IMR-90 (cell line): ENCODE results near the gene CDK5RAP2. TPM values are rescaled to one million over a fixed set of nuclear protein-coding genes. Genes with fewer than 3 reads are reported as not detected.

Experiments used
- ATAC-seq: fragments of 200-7000 bp; cut with Tn5 transposase; 2 replicates; pipeline ENCODE4 v1.9.1; 2020; ENCODE audit warnings: low read depth, mild to moderate bottlenecking, moderate library complexity
- BruUV-seq: library from RNA; stranded (reverse); fragments of 400-500 nt; replicated peaks from 2 replicates; lab custom pipeline; 2021; lab: Mats Ljungman, UMichigan
- CTCF ChIA-PET: fragments of 300-600 bp; formaldehyde crosslinking; extraction: SDS; loops from one replicate; lab custom pipeline; 2021; ENCODE audit warnings: antibody characterized with exemption; lab: Yijun Ruan, JAX
- POLR2A ChIA-PET: fragments of 300-600 bp; sonication (Branson Sonifier 250); formaldehyde crosslinking; loops from one replicate; lab custom pipeline; 2022; ENCODE audit warnings: antibody characterized with exemption; ENCODE audit not compliant: unreplicated experiment; lab: Charles Lee
- DNase-seq: peaks from one replicate; pipeline ENCODE4 v3.0.0; 2013
- H2AFZ ChIP-seq: replicated peaks from 2 replicates; pipeline ENCODE3; 2013; ENCODE audit warnings: low read length, mild to moderate bottlenecking; ENCODE audit not compliant: poor library complexity
- H2AK5ac ChIP-seq: 2 replicates; pipeline ENCODE4 v1.6.1; 2013; ENCODE audit warnings: low read depth, low read length, inconsistent platforms
- H2AK9ac ChIP-seq: replicated peaks from 2 replicates; pipeline ENCODE3; 2013; ENCODE audit warnings: mild to moderate bottlenecking, low read depth, low read length, moderate library complexity; ENCODE audit not compliant: poor library complexity
- H2BK120ac ChIP-seq: 2 replicates; pipeline ENCODE4 v1.6.1; 2013; ENCODE audit warnings: low read depth, low read length, inconsistent platforms
- H2BK15ac ChIP-seq: 3 replicates; pipeline ENCODE4 v1.6.1; 2013; ENCODE audit warnings: low read depth, low read length, inconsistent platforms
- H2BK20ac ChIP-seq: 2 replicates; pipeline ENCODE4 v1.6.1; 2013; ENCODE audit warnings: low read depth, mild to moderate bottlenecking, inconsistent platforms, low read length, moderate library complexity
- H2BK5ac ChIP-seq: 2 replicates; pipeline ENCODE4 v1.6.1; 2013; ENCODE audit warnings: mild to moderate bottlenecking, low read depth, low read length, inconsistent platforms; ENCODE audit not compliant: poor library complexity, severe bottlenecking
- H3K14ac ChIP-seq: replicated peaks from 2 replicates; pipeline ENCODE4 v1.6.1; 2013; ENCODE audit warnings: low read depth, low read length, inconsistent platforms
- H3K18ac ChIP-seq: 2 replicates; pipeline ENCODE4 v1.6.1; 2013; ENCODE audit warnings: low read depth, low read length, control low read depth
- H3K23ac ChIP-seq: 2 replicates; pipeline ENCODE4 v1.6.1; 2013; ENCODE audit warnings: low read depth, low read length, inconsistent platforms
- H3K27ac ChIP-seq: 2 replicates; pipeline ENCODE4 v1.5.1; 2013; ENCODE audit warnings: mild to moderate bottlenecking, control low read depth, low read length; ENCODE audit not compliant: insufficient read depth
- H3K27me3 ChIP-seq: 2 replicates; pipeline ENCODE4 v1.6.1; 2013; ENCODE audit warnings: low read length; ENCODE audit not compliant: control insufficient read depth, insufficient read depth
- H3K36me3 ChIP-seq: 2 replicates; pipeline ENCODE4 v1.6.1; 2013; ENCODE audit warnings: low read length, mixed read lengths; ENCODE audit not compliant: control insufficient read depth, insufficient read depth
- H3K4ac ChIP-seq: 2 replicates; pipeline ENCODE4 v1.6.1; 2013; ENCODE audit warnings: low read depth, low read length, inconsistent platforms
- H3K4me1 ChIP-seq: 2 replicates; pipeline ENCODE4 v1.6.1; 2013; ENCODE audit warnings: low read length, mixed read lengths; ENCODE audit not compliant: control insufficient read depth, insufficient read depth
- H3K4me2 ChIP-seq: 2 replicates; pipeline ENCODE4 v1.6.1; 2013; ENCODE audit warnings: low read depth, mild to moderate bottlenecking, control low read depth, low read length, moderate library complexity
- H3K4me3 ChIP-seq: 2 replicates; pipeline ENCODE4 v1.5.1; 2013; ENCODE audit warnings: low read depth, mild to moderate bottlenecking, control low read depth, low read length, moderate library complexity; ENCODE audit not compliant: insufficient read depth
- H3K56ac ChIP-seq: 2 replicates; pipeline ENCODE4 v1.6.1; 2013; ENCODE audit warnings: low read length, inconsistent platforms; ENCODE audit not compliant: insufficient read depth; ENCODE audit errors: extremely low read depth
- H3K79me1 ChIP-seq, 2 experiments: 2 replicates each; pipeline ENCODE4 v1.6.1; 2013; ENCODE audit warnings: low read length in 2 of 2, inconsistent platforms in 1 of 2, low read depth in 1 of 2
- H3K9ac ChIP-seq: 2 replicates; pipeline ENCODE4 v1.6.1; 2013; ENCODE audit warnings: low read depth, low read length, control low read depth
- H3K9me1 ChIP-seq: 2 replicates; pipeline ENCODE4 v1.6.1; 2013; ENCODE audit warnings: low read length, inconsistent platforms; ENCODE audit not compliant: insufficient read depth
- H3K9me3 ChIP-seq: 2 replicates; pipeline ENCODE4 v1.6.1; 2013; ENCODE audit warnings: low read length; ENCODE audit not compliant: control insufficient read depth, insufficient read depth
- H4K20me1 ChIP-seq: 2 replicates; pipeline ENCODE4 v1.6.1; 2013; ENCODE audit warnings: low read length, inconsistent platforms; ENCODE audit not compliant: insufficient read depth
- H4K5ac ChIP-seq: 2 replicates; pipeline ENCODE4 v1.6.1; 2013; ENCODE audit warnings: mild to moderate bottlenecking, low read depth, low read length, control low read depth
- H4K8ac ChIP-seq, 2 experiments: 2 replicates each; pipeline ENCODE4 v1.6.1; 2013; ENCODE audit warnings: low read depth in 2 of 2, low read length in 2 of 2, control low read depth in 1 of 2, inconsistent platforms in 1 of 2
- H4K91ac ChIP-seq: 2 replicates; pipeline ENCODE4 v1.6.1; 2013; ENCODE audit warnings: low read depth, low read length, inconsistent platforms; ENCODE audit not compliant: insufficient read depth
- BHLHE40 ChIP-seq: fragments of 150-350 bp; IDR thresholded peaks from 2 replicates; pipeline ENCODE4 v1.6.1; 2016; ENCODE audit warnings: mild to moderate bottlenecking, low read depth, low read length
- CEBPB ChIP-seq: IDR thresholded peaks from 2 replicates; pipeline ENCODE4 v1.6.1; 2012; ENCODE audit warnings: low read depth, low read length, improper control_type of control experiment
- CHD1 ChIP-seq: IDR thresholded peaks from 2 replicates; pipeline ENCODE4 v1.6.1; 2012; ENCODE audit warnings: low read depth, low read length, improper control_type of control experiment
- CTCF ChIP-seq: conservative IDR thresholded peaks from 2 replicates; pipeline ENCODE4 v1.5.1; 2012; ENCODE audit warnings: mild to moderate bottlenecking, low read depth, low read length, improper control_type of control experiment
- ELK1 ChIP-seq: fragments of 150-350 bp; IDR thresholded peaks from 2 replicates; pipeline ENCODE4 v1.6.1; 2016; ENCODE audit warnings: low read depth, mild to moderate bottlenecking, low read length, moderate library complexity, borderline replicate concordance
- FOS ChIP-seq: fragments of 150-350 bp; IDR thresholded peaks from 2 replicates; pipeline ENCODE4 v1.6.1; 2016; ENCODE audit warnings: low read depth, low read length
- MAFK ChIP-seq: IDR thresholded peaks from 2 replicates; pipeline ENCODE4 v1.6.1; 2012; ENCODE audit warnings: low read depth, low read length, improper control_type of control experiment
- MAZ ChIP-seq: IDR thresholded peaks from 2 replicates; pipeline ENCODE4 v1.6.1; 2012; ENCODE audit warnings: low read depth, mild to moderate bottlenecking, low read length, improper control_type of control experiment, moderate library complexity, borderline replicate concordance
- MXI1 ChIP-seq: IDR thresholded peaks from 2 replicates; pipeline ENCODE4 v1.6.1; 2012; ENCODE audit warnings: low read depth, mild to moderate bottlenecking, low read length, moderate library complexity, borderline replicate concordance
- NFE2L2 ChIP-seq: fragments of 150-350 bp; IDR thresholded peaks from 2 replicates; pipeline ENCODE4 v1.6.1; 2016; ENCODE audit warnings: low read depth, mild to moderate bottlenecking, low read length
- POLR2A ChIP-seq: IDR thresholded peaks from 2 replicates; pipeline ENCODE4 v1.6.1; 2012; ENCODE audit warnings: mild to moderate bottlenecking, low read depth, low read length
- RAD21 ChIP-seq: IDR thresholded peaks from 2 replicates; pipeline ENCODE4 v1.6.1; 2012; ENCODE audit warnings: low read length, improper control_type of control experiment
- RCOR1 ChIP-seq: IDR thresholded peaks from 2 replicates; pipeline ENCODE4 v1.6.1; 2012; ENCODE audit warnings: mild to moderate bottlenecking, low read length, improper control_type of control experiment; ENCODE audit not compliant: insufficient replicate concordance
- RFX5 ChIP-seq: IDR thresholded peaks from 2 replicates; pipeline ENCODE4 v1.8.0; 2012; ENCODE audit warnings: low read depth, mild to moderate bottlenecking, low read length, moderate library complexity
- SMC3 ChIP-seq: fragments of 150-350 bp; IDR thresholded peaks from 2 replicates; pipeline ENCODE4 v1.6.1; 2016; ENCODE audit warnings: low read depth, mild to moderate bottlenecking, antibody characterized with exemption, low read length, moderate library complexity
- USF2 ChIP-seq: fragments of 150-350 bp; IDR thresholded peaks from 2 replicates; pipeline ENCODE4 v1.6.1; 2017; ENCODE audit warnings: mild to moderate bottlenecking, antibody characterized with exemption, low read length, low read depth
- WGBS, 2 experiments: methylation state at CpG; one replicate each; pipeline versions ENCODE4 v1.1.5 to v1.1.7; 2013; ENCODE audit warnings: missing lambda C conversion rate in 2 of 2; ENCODE audit not compliant: insufficient read length in 1 of 2; ENCODE audit errors: extremely low coverage in 2 of 2; 5-methylcytosine and 5-hydroxymethylcytosine counted together
- dilution Hi-C: fragments of 300-500 bp; cut with HindIII; formaldehyde crosslinking; loops from one replicate; pipeline ENCODE4 v1.14.3; 2018; ENCODE audit warnings: low sequenced_read_pairs; ENCODE audit not compliant: unreplicated experiment
- in situ Hi-C: fragments of 300-500 bp; cut with MboI; formaldehyde crosslinking; loops from 3 replicates; pipeline ENCODE4 v1.14.3; 2019; ENCODE audit warnings: low sequenced_read_pairs, inconsistent platforms, mixed read lengths
- intact Hi-C: fragments of 100-400 bp; cut with micrococcal nuclease; formaldehyde crosslinking; loops from 2 replicates; pipeline ENCODE4 v1.10.0; 2022
- polyA plus RNA-seq, 3 experiments: library from polyadenylated mRNA; depleted of rRNA; stranded (reverse); fragments of >200 nt; gene quantifications; 2 replicates each; pipeline ENCODE4 v1.2.3, GENCODE V29; 2012; ENCODE audit warnings: low replicate concordance in 1 of 3
- total RNA-seq: library from RNA; depleted of rRNA; stranded (reverse); fragments of >200 nt; gene quantifications from 2 replicates; pipeline ENCODE4 v1.2.3, GENCODE V29; 2012

The CDK5RAP2 gene
- total and polyA plus RNA-seq, 2 of the 4 experiments (the other 2 are of a cell fraction) = 29.5 to 31.7 TPM

- peaks cover 0 to 8% of the 10 kb centered on the region in 2 experiments; a peak in 1 of 4 replicates for H3K79me1 ChIP-seq
- H3K36me3 ChIP-seq = peaks cover 18% of the 10 kb centered on the region
- no peak overlapping the region for H3K4me3 ChIP-seq
- DNase-seq = no peak
- H3K23ac ChIP-seq = no peak overlapping the region
- WGBS, 2 experiments = 100% methylated on average over 1 of the region's 2 CpGs; no CpG with 5 or more reads in 1 of the 2 experiments
- H3K4me2 ChIP-seq = no peak overlapping the region
- no peak overlapping the region for H2BK15ac ChIP-seq
- H3K9me1 ChIP-seq = peaks cover 2% of the 10 kb centered on the region; the same call in 1 of the 2 replicates
- in situ Hi-C loops (no loop called here), dilution Hi-C loops (no loop called here), intact Hi-C loops (loop anchor here (5.0 kb wide), 1 partner anchor 572 kb away; no protein-coding TSS in a partner anchor)
- no peak overlapping the region for H3K56ac ChIP-seq
- H3K4me1 ChIP-seq = no peaks in the 10 kb centered on the region
- H4K5ac ChIP-seq = no peak overlapping the region
- no peak overlapping the region for H3K14ac ChIP-seq
- no peak overlapping the region for H4K91ac ChIP-seq
- H3K27ac ChIP-seq = no peak overlapping the region
- BruUV-seq = no TSS peak
- no peaks in the 10 kb centered on the region for H3K9me3 ChIP-seq
- ATAC-seq = no peak
- no peak overlapping the region for H3K9ac ChIP-seq
- H2BK120ac ChIP-seq = no peak overlapping the region
- no peak overlapping the region for H2AK5ac ChIP-seq
- ChIA-PET POLR2A (interaction anchor here (0.6 kb wide), 1 partner anchor 1692 kb away, joined by 4 read pairs; no protein-coding TSS in a partner anchor), CTCF (no interaction called here)
- no peak for TF ChIP-seq SMC3
- no peak for TF ChIP-seq ELK1
- no peak for TF ChIP-seq RAD21
- TF ChIP-seq CEBPB = no peak
- no peak for TF ChIP-seq RCOR1
- TF ChIP-seq NFE2L2 = no peak
- no peak for TF ChIP-seq RFX5
- TF ChIP-seq MXI1 = no peak
- no peak for TF ChIP-seq MAZ
- no peak for TF ChIP-seq CHD1
- TF ChIP-seq MAFK = no peak
- TF ChIP-seq BHLHE40 = no peak
- no peak for TF ChIP-seq POLR2A
- TF ChIP-seq FOS = no peak
- TF ChIP-seq USF2 = no peak
- no peak for TF ChIP-seq CTCF
- H2BK5ac ChIP-seq = no peak overlapping the region
- no peak overlapping the region for H2BK20ac ChIP-seq
- H4K8ac ChIP-seq = no peak overlapping the region
- no peaks in the 10 kb centered on the region for H4K20me1 ChIP-seq
- no peaks in the 10 kb centered on the region for H3K27me3 ChIP-seq
- H3K18ac ChIP-seq = no peak overlapping the region
- H3K4ac ChIP-seq = no peak overlapping the region
- H2AFZ ChIP-seq = no peak overlapping the region
- no peak overlapping the region for H2AK9ac ChIP-seq
Measured at GRCh38 chr9:120534266-120534665, 45.7 kb downstream of the CDK5RAP2 start.
